ENCODE measurements around the gene HDC. TPM values are rescaled to one million over a fixed set of nuclear protein-coding genes. Genes with fewer than 3 reads are reported as not detected.

The HDC gene
- total and polyA plus RNA-seq, 3 experiments from 2014 or later = 0.15 TPM; not detected in 2

DNA sequence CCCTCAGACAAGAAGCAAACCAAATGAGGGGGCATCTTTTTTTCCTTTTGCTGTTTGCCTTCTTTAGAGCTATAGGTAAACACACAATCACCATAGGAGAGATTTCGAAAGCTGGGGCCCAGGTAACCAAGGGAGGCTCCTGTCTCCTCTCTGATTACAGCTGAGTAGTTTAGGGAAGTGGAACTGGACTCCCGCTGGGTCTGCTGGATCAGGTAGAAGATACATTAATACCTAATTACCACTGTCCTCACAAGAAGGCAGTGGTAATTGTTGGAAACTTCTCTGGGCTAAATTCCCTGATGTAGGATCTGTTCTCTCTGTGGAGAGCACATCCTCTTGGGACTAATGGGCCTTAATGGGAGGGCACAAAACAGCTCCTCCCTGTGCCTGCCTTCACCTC, 32.7 kb downstream of the HDC start:
- H3K36me3 Mint-ChIP-seq = peaks cover 0 to 3% (median 0%) of the 10 kb centered on the region in 3 donors
- CTCF ChIA-PET = no interaction called here
- POLR2A ChIA-PET = no interaction called here
- Histone ChIP-seq H3K4me3 (ENCODE audit: low read length) (no peak overlapping the region), H3K9me3 (ENCODE audit: low read length) (no peaks in the 10 kb centered on the region), H3K36me3 (ENCODE audit: insufficient read depth, low read length) (no peaks in the 10 kb centered on the region), H3K27ac (ENCODE audit: low read depth, low read length) (no peak overlapping the region), H3K4me1 (ENCODE audit: insufficient read depth, low read length) (no peaks in the 10 kb centered on the region), H3K27me3 (ENCODE audit: insufficient read depth, low read length, poor library complexity, severe bottlenecking) (no peaks in the 10 kb centered on the region)
- no peaks in the 10 kb centered on the region for H3K9me3 Mint-ChIP-seq
- H3K4me1 Mint-ChIP-seq = no peaks in the 10 kb centered on the region
- DNase-seq = no peak
- peak overlapping the region in 2 of 8 donors; percentile 49 to 77 for H3K27ac Mint-ChIP-seq
- no peak overlapping the region for H3K4me3 Mint-ChIP-seq
- H3K27me3 Mint-ChIP-seq = no peaks in the 10 kb centered on the region

DNA sequence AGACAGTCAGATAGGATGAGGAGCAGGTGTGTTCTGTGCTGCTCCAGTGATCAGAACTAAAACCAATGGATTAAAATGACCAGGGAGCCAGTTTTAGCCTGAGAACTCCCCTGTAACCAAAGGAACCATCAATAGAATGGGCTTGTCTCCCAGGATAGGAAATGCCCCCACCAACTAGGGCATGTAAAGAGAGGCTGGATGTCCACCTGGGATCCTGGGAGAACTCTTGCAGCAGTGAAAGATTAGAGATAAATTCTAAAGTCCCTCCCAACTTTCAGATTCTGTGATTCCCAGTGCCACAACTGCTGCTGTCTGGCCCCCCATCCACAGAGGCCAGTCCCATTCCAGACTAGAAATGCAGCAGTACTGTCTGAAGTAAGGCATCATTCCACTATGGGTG, 33.8 kb downstream of the HDC start:
- Histone ChIP-seq H3K4me3 (ENCODE audit: low read length) (no peak overlapping the region), H3K9me3 (ENCODE audit: low read length) (no peaks in the 10 kb centered on the region), H3K27ac (ENCODE audit: low read depth, low read length) (no peak overlapping the region), H3K27me3 (ENCODE audit: insufficient read depth, low read length, poor library complexity, severe bottlenecking) (no peaks in the 10 kb centered on the region), H3K36me3 (ENCODE audit: insufficient read depth, low read length) (no peaks in the 10 kb centered on the region), H3K4me1 (ENCODE audit: insufficient read depth, low read length) (no peaks in the 10 kb centered on the region)
- no peak overlapping the region for H3K27ac Mint-ChIP-seq
- H3K4me3 Mint-ChIP-seq = no peak overlapping the region
- H3K27me3 Mint-ChIP-seq = no peaks in the 10 kb centered on the region
- no peaks in the 10 kb centered on the region for H3K4me1 Mint-ChIP-seq
- peaks cover 0 to 3% (median 0%) of the 10 kb centered on the region in 3 donors for H3K36me3 Mint-ChIP-seq
- no peaks in the 10 kb centered on the region for H3K9me3 Mint-ChIP-seq
- no peak for DNase-seq
- ChIA-PET POLR2A (no interaction called here), CTCF (no interaction called here)

DNA sequence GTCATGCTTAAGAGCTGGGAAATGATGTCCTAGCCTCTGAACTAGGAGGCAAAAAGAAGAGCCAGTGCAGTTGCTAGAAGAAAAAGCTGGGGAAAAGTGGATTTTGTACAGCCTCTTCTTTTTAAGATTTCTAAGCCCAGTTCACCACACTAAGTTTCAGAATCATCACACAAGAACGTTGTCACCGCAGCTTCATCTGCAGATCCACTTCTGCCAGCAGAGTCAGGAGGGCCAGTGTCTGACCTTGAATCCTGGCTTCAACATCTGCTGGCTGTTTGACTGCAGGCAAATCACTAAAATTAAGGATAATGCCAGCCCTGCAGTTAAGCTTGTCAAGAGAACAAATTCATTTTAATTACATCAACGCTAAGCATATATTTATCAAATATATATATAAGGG, 36.2 kb downstream of the HDC start:
- H3K27me3 ChIP-seq (ENCODE audit: insufficient read depth, low read length, poor library complexity, severe bottlenecking) = no peaks in the 10 kb centered on the region
- POLR2A ChIA-PET = no interaction called here
- H3K9me3 Mint-ChIP-seq = no peaks in the 10 kb centered on the region
- no peaks in the 10 kb centered on the region for H3K9me3 ChIP-seq (ENCODE audit: low read length)
- H3K4me3 Mint-ChIP-seq = no peak overlapping the region
- H3K4me3 ChIP-seq (ENCODE audit: low read length) = no peak overlapping the region
- H3K27ac ChIP-seq (ENCODE audit: low read depth, low read length) = no peak overlapping the region
- no peak overlapping the region for H3K27ac Mint-ChIP-seq
- no peaks in the 10 kb centered on the region for H3K27me3 Mint-ChIP-seq
- no peaks in the 10 kb centered on the region for H3K4me1 Mint-ChIP-seq
- H3K36me3 ChIP-seq (ENCODE audit: insufficient read depth, low read length) = no peaks in the 10 kb centered on the region
- CTCF ChIA-PET = interaction anchor here (0.9 kb wide), 1 partner anchor 9 kb away, joined by 5 read pairs; no protein-coding TSS in a partner anchor
- H3K4me1 ChIP-seq (ENCODE audit: insufficient read depth, low read length) = no peaks in the 10 kb centered on the region
- DNase-seq = no peak
- H3K36me3 Mint-ChIP-seq = peaks cover 0 to 3% (median 0%) of the 10 kb centered on the region in 3 donors

DNA sequence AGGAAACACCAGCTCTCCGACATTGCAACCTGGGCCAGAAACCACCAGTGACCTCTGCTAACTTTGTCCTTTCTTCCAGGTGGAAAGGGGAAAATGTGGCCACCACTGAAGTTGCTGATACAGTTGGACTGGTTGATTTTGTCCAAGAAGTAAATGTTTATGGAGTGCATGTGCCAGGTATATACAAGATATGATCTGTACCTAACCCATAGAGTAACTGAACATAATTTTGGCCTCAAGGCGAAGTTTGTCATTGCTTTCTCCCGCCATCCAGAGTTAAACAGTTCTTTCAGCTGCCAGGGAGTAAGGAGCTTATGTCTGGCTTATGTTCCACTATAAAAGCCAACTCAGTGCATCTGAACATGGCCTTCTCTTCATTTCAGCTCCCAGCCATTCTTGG, 36.7 kb downstream of the HDC start:
- H3K9me3 Mint-ChIP-seq = no peaks in the 10 kb centered on the region
- ChIA-PET POLR2A (no interaction called here), CTCF (interaction anchor here (0.9 kb wide), 1 partner anchor 9 kb away, joined by 5 read pairs; no protein-coding TSS in a partner anchor)
- Histone ChIP-seq H3K27ac (ENCODE audit: low read depth, low read length) (no peak overlapping the region), H3K27me3 (ENCODE audit: insufficient read depth, low read length, poor library complexity, severe bottlenecking) (no peaks in the 10 kb centered on the region), H3K4me1 (ENCODE audit: insufficient read depth, low read length) (no peaks in the 10 kb centered on the region), H3K36me3 (ENCODE audit: insufficient read depth, low read length) (no peaks in the 10 kb centered on the region), H3K4me3 (ENCODE audit: low read length) (no peak overlapping the region), H3K9me3 (ENCODE audit: low read length) (no peaks in the 10 kb centered on the region)
- peaks cover 0 to 2% (median 0%) of the 10 kb centered on the region in 3 donors for H3K36me3 Mint-ChIP-seq
- H3K4me3 Mint-ChIP-seq = no peak overlapping the region
- DNase-seq = no peak
- H3K27ac Mint-ChIP-seq = no peak overlapping the region
- no peaks in the 10 kb centered on the region for H3K4me1 Mint-ChIP-seq
- no peaks in the 10 kb centered on the region for H3K27me3 Mint-ChIP-seq

DNA sequence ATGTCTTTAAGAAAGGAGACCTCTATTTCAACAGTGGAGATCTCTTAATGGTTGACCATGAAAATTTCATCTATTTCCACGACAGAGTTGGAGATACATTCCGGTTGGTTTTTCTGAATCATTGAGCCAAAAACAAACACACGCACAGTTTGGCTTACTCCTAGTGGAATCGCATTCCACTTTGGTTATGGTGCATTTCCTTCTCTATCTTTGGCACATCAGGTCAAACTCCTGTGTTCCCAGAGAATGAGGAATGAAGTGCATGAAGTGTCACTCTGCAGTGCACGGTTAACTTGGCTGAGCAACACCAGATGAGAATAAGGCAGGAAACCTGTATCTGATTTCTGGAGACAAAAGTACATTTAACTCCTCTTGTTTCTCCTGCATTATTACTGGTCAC, 38.5 kb downstream of the HDC start:
- Mint-ChIP-seq H3K27me3 (no peaks in the 10 kb centered on the region), H3K27ac (no peak overlapping the region), H3K4me1 (no peaks in the 10 kb centered on the region), H3K9me3 (no peaks in the 10 kb centered on the region), H3K4me3 (no peak overlapping the region), H3K36me3 (peaks cover 0 to 6% (median 0%) of the 10 kb centered on the region in 3 donors)
- DNase-seq = no peak
- no peak overlapping the region for H3K27ac ChIP-seq (ENCODE audit: low read depth, low read length)
- no peaks in the 10 kb centered on the region for H3K36me3 ChIP-seq (ENCODE audit: insufficient read depth, low read length)
- CTCF ChIA-PET = no interaction called here
- POLR2A ChIA-PET = no interaction called here
- no peaks in the 10 kb centered on the region for H3K4me1 ChIP-seq (ENCODE audit: insufficient read depth, low read length)
- H3K9me3 ChIP-seq (ENCODE audit: low read length) = no peaks in the 10 kb centered on the region
- H3K27me3 ChIP-seq (ENCODE audit: insufficient read depth, low read length, poor library complexity, severe bottlenecking) = no peaks in the 10 kb centered on the region
- no peak overlapping the region for H3K4me3 ChIP-seq (ENCODE audit: low read length)

- Histone ChIP-seq H3K27ac (ENCODE audit: low read depth, low read length) (no peak overlapping the region), H3K4me1 (ENCODE audit: insufficient read depth, low read length) (no peaks in the 10 kb centered on the region), H3K9me3 (ENCODE audit: low read length) (no peaks in the 10 kb centered on the region), H3K36me3 (ENCODE audit: insufficient read depth, low read length) (no peaks in the 10 kb centered on the region), H3K27me3 (ENCODE audit: insufficient read depth, low read length, poor library complexity, severe bottlenecking) (no peaks in the 10 kb centered on the region), H3K4me3 (ENCODE audit: low read length) (no peak overlapping the region)
- H3K9me3 Mint-ChIP-seq = no peaks in the 10 kb centered on the region
- H3K27me3 Mint-ChIP-seq = no peaks in the 10 kb centered on the region
- H3K4me3 Mint-ChIP-seq = no peak overlapping the region
- H3K36me3 Mint-ChIP-seq = peaks cover 0 to 6% (median 0%) of the 10 kb centered on the region in 3 donors
- POLR2A ChIA-PET = no interaction called here
- no peaks in the 10 kb centered on the region for H3K4me1 Mint-ChIP-seq
- CTCF ChIA-PET = no interaction called here
- H3K27ac Mint-ChIP-seq = no peak overlapping the region
- DNase-seq = no peak
These were observed 39.6 kb downstream of the HDC start for GRCh38 chr15:50225938-50226337.

GRCh38 chr15:50225057-50225456, 40.5 kb downstream of the HDC start:
- Mint-ChIP-seq H3K27me3 (no peaks in the 10 kb centered on the region), H3K4me1 (no peaks in the 10 kb centered on the region), H3K9me3 (no peaks in the 10 kb centered on the region), H3K4me3 (no peak overlapping the region), H3K36me3 (peaks cover 0 to 6% (median 0%) of the 10 kb centered on the region in 3 donors), H3K27ac (no peak overlapping the region)
- no peak for DNase-seq
- POLR2A ChIA-PET = no interaction called here
- CTCF ChIA-PET = no interaction called here
- Histone ChIP-seq H3K9me3 (ENCODE audit: low read length) (no peaks in the 10 kb centered on the region), H3K36me3 (ENCODE audit: insufficient read depth, low read length) (no peaks in the 10 kb centered on the region), H3K4me1 (ENCODE audit: insufficient read depth, low read length) (no peaks in the 10 kb centered on the region), H3K27me3 (ENCODE audit: insufficient read depth, low read length, poor library complexity, severe bottlenecking) (no peaks in the 10 kb centered on the region), H3K27ac (ENCODE audit: low read depth, low read length) (no peak overlapping the region), H3K4me3 (ENCODE audit: low read length) (no peak overlapping the region)

DNA sequence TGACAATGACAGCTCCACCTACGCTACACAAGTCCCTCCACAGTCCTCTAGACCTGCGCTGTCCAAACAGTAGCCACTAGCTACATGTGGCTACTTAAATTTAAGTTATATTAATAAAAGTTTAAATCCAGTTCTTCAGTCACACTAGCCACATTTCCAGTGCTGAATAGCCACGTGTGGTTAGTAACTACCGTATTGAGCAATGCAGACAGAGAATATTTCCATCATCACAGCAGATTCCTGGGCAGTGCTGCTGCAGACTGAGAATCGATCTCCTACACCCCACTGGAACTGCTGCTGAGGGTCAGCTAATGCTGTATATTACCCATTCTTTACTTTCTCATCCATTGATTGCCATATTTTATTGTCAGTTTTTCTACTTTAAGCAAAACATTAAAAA, 40.9 kb downstream of the HDC start:
- CTCF ChIA-PET = no interaction called here
- H3K36me3 Mint-ChIP-seq = peaks cover 0 to 6% (median 0%) of the 10 kb centered on the region in 3 donors

DNA sequence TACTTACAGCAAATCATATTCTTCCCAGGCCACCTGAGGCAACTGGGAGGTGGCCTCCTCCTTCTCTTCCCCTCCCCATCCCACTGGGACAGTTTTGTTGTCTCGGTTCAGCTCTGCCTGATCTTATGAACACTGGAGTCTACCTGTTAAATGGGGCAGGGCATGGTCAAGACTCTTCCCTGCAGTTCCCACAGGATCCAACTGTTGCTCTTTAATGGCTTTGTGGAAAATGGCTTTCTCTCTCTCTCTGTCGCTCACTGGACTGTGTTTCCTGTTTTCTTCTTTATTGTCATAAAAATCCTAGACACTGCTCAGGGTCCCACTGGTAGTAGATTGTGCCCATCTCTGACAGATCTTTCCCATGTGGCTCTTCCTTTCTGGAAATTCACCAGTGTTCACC, 43.3 kb downstream of the HDC start:
- no peaks in the 10 kb centered on the region for H3K9me3 Mint-ChIP-seq
- DNase-seq = no peak
- ChIA-PET POLR2A (no interaction called here), CTCF (no interaction called here)
- Histone ChIP-seq H3K27me3 (ENCODE audit: insufficient read depth, low read length, poor library complexity, severe bottlenecking) (no peaks in the 10 kb centered on the region), H3K4me3 (ENCODE audit: low read length) (no peak overlapping the region), H3K9me3 (ENCODE audit: low read length) (no peaks in the 10 kb centered on the region), H3K27ac (ENCODE audit: low read depth, low read length) (no peak overlapping the region), H3K4me1 (ENCODE audit: insufficient read depth, low read length) (no peaks in the 10 kb centered on the region), H3K36me3 (ENCODE audit: insufficient read depth, low read length) (no peaks in the 10 kb centered on the region)
- peaks cover 0 to 4% (median 0%) of the 10 kb centered on the region in 3 donors for H3K36me3 Mint-ChIP-seq
- no peaks in the 10 kb centered on the region for H3K27me3 Mint-ChIP-seq
- no peaks in the 10 kb centered on the region for H3K4me1 Mint-ChIP-seq
- no peak overlapping the region for H3K4me3 Mint-ChIP-seq
- no peak overlapping the region for H3K27ac Mint-ChIP-seq

More for the DNA sequence above, 40.9 kb downstream of the HDC start:
- Mint-ChIP-seq H3K4me3 (no peak overlapping the region), H3K9me3 (no peaks in the 10 kb centered on the region), H3K27ac (no peak overlapping the region), H3K27me3 (no peaks in the 10 kb centered on the region), H3K4me1 (no peaks in the 10 kb centered on the region)
- Histone ChIP-seq H3K9me3 (ENCODE audit: low read length) (no peaks in the 10 kb centered on the region), H3K4me3 (ENCODE audit: low read length) (no peak overlapping the region), H3K27me3 (ENCODE audit: insufficient read depth, low read length, poor library complexity, severe bottlenecking) (no peaks in the 10 kb centered on the region), H3K4me1 (ENCODE audit: insufficient read depth, low read length) (no peaks in the 10 kb centered on the region), H3K36me3 (ENCODE audit: insufficient read depth, low read length) (no peaks in the 10 kb centered on the region), H3K27ac (ENCODE audit: low read depth, low read length) (no peak overlapping the region)
- POLR2A ChIA-PET = no interaction called here
- DNase-seq = no peak
